Activated T-helper 1 cell treated with Interleukin-2 at 50 U/mL for 16 hours (primary cell): ENCODE measurements around the gene REEP1.
"Not testable (repeated sequence)": the region's sequence is repeated elsewhere in the genome, so short reads cannot be mapped to it uniquely, and the experiment has no call there.

ENCODE experiments used
- DNase-seq: peaks from one replicate; pipeline ENCODE4 v3.0.0-alpha.2; 2020; ENCODE audit warnings: low read depth

REEP1 gene

GRCh38 chr2:86345783-86346370, 8.5 kb upstream of the REEP1 start:
- DNase-seq: not testable (repeated sequence)

DNA sequence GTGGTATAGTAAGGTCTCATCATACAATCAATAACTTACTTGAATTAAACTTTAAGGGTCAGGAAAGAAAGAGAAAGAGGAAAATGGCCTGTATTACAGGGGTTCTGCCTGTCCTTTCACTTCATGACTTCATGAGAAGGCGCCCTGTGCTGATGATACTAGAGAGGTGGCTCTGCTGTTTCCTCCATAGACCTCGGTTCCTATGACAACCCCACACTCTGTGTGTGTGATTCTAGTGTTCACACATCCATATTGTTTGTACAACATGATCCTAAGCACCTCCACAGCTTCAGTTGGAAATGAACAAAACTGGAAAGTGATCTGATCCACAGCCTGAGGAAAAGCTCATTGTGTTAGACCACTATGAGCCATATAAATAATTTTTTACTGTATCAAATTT, 7.0 kb upstream of the REEP1 start:
- DNase-seq: no peak

GRCh38 chr2:86342488-86342887, 5.1 kb upstream of the REEP1 start:
- DNase-seq: no peak

DNA sequence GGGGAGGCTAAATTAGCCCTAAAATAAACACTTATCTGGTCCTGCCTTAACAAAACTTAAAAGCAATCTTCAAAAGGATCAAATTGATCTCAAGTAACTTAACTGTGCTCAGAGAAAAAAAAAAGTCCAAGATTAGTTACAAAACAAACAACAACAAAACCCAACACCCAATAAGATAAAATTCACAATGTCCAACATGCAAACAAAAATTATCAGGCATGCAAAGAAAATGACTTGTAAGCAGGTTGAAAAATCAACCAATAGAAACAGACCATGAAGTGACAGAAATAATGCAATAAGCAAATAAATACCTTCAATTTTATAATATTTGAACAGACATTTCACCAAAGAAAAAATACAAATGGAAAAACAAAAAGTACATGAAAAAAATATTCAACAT, 4.0 kb upstream of the REEP1 start:
- no peak for DNase-seq

DNA sequence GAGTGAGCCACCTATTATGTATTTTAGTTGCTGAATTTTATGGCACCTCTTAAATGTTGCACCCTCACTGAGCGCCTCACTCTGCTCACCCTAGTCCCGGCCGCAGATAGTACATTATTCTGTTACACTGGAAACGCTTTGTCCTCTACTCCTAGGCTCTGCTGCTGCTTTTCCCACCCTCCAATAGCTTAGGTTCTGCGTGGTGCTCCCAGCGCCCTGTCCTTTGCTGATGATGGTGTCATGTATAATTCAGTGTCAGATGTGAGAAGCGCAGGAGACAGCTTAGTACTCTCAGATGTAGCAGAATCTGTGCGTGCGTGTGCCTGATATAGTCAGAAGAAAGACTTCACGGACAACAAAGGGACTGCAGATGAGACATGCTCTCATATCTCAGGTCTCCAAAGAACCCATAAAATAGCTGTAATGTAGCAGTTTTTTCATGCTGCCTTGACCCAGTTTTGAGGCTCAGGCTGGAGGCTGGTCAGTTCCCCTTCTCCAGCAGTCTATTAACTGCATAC, 1.4 kb upstream of the REEP1 start:
- no peak for DNase-seq

DNA sequence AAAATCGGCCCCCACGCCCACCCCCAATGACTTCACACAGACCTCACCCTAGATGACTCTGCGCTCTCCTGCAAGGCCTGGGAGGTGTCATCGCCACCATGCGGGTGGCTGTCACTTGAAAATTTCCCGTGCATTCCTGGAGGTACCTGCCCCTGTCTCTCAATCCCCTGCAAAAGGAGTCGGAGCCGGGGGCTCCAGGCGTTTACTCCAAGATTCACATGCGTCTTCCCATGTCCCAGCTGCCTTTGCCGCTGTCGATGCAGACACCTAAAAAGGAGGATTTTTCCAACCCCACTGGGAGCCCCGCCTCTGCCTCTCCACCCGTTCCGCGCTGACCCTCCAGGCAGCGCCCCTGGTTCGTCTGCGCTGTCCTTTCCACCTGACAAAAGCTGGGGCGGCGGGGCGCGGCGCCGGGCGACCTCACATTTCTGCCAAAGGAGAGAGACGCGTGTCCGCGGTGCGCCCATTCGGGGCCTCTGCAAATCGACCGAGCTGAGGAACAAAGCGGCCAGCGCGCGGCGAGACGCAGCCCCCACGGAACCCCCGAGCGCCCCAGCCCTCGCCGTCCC, 667 bp downstream of the REEP1 start:
- no peak for DNase-seq

DNA sequence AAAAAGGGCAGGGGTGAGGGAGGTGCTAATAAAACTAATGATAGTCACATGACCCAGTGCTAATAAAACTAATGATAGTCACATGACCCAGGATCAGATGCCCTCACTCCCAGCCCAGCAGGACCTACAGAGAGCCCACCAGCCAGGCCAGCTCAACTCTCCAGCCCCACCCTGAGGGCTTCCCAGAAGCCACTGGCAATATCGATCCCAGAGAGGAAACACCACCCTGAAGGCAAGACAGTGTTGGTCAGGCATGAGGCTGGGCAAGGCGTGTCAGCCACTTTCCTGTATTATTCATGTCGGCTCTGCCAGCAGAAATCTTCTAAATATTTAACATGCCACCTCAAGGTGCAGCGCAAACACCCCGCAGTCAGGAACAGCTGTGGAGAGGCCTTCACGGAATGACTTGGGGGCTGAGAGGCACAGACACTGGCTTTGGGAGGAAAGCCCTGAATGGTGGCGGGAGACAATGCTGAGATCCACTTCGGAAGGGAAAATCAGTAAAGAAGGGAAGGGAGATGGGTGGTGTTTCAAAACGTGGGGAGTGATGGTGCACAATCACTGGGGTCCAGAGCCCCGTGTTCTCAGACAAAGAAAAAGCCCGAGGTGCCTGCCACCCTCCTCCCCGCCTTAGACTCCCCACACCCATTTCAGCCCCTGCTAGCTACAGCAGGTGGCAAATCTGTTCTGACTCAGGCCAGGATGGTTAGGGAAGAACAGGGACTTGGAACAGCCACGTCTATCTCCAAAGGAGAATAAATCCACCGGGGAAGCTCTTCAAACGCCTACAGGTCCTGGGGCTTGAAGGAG, 1.4 kb downstream of the REEP1 start:
- no peak for DNase-seq

DNA sequence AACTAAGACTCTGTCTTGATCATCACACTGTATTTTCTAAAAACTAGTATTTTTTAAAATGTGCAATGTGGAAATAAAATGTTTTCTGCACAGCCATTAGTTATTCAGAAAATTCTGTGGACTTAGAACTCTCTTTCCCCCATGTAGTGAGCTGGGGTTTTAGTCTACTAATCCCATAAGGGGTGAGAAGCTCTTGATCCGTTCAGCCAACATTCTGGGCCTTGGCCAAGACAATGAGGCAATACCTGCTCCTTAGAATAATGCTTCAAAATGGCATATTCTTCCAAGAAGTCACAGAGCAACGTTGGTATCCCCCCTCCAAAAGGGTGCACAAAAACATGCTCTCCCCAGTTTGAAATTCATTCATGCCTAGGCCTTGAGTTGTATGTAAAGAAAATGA, 4.0 kb downstream of the REEP1 start:
- DNase-seq: no peak

DNA sequence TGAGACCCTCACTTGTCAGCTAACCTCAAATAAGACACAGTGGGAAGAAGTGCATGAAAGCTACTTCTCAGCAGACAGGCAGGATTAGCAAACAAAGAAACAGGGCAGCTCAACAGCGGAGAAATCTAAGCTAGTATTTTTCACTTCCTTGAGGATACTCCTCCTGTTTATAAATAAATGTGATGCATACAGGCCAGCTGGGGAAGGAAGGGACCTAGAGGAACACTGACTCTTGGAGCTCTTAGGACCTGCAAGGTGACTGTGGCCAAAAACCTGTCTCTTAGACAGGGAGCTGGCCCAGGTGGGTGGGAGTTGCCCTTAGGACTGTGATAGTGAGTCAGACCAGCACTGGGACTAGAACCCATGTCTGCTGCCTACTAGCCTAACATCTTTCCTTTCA, 4.8 kb downstream of the REEP1 start:
- DNase-seq: no peak

DNA sequence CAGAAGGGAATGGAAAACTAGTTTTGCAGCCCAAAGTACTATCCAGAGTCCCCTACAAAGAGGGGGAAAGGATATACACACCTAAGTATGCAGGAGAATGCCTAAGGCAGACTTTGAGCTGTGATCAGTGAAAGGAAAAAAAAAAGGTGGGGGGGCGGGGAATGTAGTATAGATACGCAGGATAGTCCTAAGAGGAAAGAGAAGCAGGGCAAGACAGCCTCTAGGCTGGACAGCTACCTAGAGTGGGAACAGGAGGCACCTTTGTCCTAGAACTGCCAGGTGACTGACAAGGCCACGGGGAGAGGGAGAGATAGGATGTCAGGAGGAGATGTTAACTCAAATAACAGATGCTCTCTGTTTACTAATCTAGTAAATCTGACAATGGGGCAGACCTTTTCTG, 6.0 kb downstream of the REEP1 start:
- DNase-seq: no peak

DNA sequence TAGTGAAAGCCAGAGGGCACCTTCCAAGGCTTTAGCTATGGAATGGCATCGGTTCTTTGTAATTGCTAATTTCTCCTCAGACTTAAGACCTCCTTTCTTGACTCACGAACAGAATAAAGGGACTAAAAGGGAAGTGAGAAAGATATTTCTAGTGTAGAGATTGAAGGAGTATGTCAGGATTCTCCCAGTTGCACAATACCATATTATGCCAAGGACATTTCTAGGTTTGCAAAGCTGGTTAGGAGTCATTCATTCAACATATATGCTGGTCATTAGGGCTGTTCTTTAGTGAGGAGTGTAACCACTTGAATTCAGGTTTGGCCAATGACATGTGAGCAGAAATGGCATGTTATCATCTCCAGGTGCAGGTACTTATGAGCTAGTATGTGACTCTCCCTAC, 7.4 kb downstream of the REEP1 start:
- no peak for DNase-seq

DNA sequence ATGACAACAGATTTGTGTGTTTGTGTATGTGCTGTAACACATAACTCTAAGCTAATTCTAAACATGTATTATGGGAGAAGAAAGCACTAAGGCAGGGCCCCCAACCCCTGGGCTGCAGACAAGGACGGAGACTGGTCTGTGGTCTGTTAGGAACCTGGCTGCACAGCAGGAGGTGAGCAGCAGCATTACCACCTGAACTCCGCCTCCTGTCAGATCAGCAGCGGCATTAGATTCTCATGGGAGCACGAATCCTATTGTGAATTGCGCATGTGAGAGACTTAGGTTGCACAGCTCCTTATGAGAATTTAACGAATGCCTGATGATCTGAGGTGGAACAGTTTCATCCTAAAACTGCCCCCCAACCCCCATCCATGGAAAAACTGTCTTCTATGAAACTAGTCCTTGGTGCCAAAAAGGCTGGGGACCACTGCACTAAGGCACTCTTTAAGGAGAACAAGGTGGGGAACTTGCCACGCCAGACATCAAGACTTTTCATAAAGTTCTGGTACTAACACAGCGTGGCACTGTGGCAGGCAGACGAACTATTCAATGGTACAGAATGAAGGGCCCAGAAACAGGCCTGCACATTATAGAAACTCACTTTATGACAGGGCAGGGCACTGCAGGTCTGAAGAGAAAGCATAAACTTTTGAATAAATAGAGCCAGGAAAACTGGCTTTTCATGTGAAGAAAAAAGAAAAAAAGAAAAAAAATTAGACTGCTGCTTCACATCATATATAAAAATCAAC, 14.0 kb downstream of the REEP1 start:
- no peak for DNase-seq

DNA sequence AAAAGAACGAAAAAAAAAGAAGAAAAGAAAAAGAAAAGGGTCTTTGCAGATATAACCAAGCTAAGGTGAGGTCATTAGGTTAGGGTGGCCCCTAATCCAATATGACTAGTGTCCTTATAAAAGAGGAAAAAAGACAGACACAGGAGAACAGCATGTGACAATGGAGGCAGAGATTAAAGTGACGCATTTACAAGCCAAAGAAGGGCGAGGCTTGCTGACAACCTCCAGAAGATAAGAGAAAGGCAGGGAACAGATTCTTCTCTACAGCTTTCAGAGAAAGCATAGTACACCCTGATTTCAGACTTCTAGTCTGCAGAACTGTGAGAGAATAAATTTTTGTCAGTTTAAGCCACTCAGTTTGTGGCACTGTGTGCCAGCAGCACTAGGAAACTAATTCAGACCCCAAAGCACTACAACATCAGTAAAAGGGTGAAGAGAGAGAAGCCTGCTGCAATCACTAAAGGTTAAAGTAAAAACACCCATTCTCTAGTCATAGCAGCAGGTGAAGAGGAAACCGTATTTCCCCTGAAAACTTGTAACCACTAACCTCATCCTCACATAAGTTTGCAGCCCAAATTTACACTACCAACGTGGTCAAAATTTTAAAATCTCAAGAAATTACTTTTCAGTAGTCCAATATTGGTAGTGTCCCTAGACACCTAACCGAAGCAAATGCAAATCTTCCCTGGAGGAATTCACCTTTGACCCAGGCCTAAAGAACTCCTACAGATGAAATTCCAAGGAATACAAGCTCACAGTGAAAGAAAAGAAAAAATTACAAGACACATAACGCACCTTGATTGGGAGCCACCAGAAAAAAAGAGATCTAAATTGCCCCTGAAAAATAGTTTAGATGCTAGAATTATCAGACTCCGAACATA, 17.5 kb downstream of the REEP1 start:
- DNase-seq: no peak

DNA sequence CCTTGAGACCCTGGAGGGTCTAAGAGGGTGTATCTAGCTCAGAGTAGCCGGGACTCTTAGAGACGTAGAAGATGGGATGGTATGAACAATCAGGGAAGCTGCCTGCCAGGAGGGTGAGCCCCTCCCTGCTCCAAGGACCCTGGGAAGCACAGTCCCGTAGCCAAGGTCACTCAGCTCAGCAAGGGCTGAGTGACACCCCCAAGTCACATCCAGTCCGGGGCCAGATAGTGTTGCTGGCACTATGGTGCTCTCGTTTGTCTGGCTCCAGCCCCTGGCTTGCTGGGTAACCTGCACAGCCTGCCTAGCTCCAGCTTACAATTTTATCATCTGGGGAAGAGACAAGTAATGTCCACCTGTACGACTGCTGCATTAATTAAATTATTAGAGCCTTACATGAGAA, 22.3 kb downstream of the REEP1 start:
- DNase-seq: no peak

GRCh38 chr2:86314125-86314524, 23.3 kb downstream of the REEP1 start:
- no peak for DNase-seq

DNA sequence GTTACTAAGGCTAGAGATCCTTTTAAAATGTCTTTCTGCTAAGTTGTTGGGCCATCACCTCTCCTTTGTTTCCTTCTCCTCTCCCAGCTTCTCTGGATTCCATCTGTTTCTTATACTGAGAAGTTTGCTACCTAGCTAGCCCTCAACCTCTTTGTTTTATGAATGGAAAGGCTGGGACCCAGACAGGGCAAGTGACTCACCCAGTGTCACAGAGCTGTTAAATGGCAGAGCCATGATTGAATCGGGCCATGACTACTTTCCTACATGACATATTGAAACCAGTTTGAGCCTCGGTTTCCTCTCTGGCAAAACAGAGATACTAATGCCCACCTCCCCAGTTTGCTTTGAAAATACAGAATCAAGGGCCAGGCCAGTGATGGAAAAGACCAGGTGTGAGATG, 24.1 kb downstream of the REEP1 start:
- DNase-seq: no peak

DNA sequence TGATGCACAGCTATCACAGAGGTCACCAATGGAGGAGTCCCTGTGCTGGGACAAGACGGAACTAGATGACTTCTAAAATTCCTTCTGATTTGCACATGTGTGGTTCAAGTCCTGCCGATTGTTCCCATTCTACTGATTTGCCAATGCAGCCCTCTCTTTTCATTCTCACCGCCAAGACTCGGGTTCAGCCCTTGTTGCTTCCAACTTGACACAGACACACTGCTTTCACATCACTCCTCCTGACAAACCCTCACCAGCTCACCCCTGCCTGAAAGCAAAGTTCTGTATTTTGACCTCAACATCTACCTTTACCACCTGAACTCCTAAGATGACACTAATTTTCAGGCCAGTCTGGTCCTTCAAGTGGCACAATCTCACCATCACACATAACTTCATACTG, 25.5 kb downstream of the REEP1 start:
- DNase-seq: no peak

- DNase-seq: no peak
These were observed 27.5 kb downstream of the REEP1 start for GRCh38 chr2:86309966-86310365.

DNA sequence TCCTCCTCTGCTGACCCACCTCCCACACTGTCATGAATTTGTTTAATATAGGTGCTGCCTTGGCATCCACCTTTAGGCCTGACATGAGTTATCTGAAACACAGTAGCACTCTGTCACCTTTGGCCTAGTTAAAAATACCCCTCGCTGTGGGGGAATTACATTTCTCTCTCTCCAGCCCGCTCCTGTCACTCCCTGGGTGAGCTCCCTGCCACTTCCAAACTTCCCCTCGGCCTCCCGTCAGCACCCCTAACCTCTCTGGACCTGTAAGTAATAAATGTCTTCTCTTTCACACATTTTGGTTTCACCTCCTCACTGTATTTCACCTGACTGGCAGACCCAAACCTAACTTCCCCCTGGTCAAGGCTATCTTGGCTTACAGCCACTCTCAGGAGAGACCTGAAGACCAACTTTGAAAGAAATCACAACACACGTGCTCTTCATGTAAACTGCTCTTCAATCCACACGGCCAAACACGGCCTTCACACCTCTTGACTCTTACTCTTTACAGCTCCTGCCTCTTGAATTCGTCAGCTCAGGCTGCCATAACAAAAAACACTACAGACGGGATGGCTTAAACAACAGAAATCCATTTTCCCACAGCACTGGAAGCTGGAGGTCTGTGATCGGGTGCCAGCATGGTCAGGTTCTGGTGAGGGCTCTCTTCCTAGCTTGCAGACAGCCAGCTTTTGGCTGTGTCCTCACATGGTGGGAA, 28.3 kb downstream of the REEP1 start:
- no peak for DNase-seq

- no peak for DNase-seq
These were observed 29.1 kb downstream of the REEP1 start for GRCh38 chr2:86308356-86308755.

GRCh38 chr2:86307431-86307830, 30.0 kb downstream of the REEP1 start:
- no peak for DNase-seq
